ENCODE measurements around the gene IL17B.

Gene IL17B

DNA sequence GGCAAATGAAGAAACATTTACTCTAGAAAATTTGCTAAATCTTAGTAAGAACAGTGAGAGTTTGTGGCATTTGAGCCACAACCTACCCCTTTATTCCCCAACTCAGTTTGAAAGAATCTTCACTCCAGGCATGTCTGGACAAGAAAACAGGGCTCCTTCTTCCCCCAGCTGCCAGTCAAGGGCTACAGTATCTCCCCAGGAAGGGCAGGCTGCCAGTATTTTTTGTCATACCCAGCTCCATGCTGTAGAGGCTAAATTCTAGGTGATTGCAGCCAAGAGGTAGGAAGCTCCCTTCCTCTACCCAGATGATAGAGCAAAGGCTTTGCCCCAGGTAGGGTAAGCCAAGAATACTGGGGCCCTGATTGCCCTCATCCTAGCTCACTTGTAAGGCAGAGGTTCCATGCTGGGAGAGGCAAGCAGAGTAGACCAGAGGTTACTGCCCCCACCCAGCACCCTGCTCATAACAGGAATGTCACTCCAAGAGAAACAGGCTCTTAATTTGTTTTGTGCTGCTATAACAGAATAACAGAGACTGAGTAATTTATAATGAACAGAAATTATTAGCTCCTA lies 53.8 kb downstream of the IL17B start:
- in situ Hi-C loops (cut with HindIII; ENCODE audit: low pct_unique_long_range_greater_than_20kb, low sequenced_read_pairs): no loop called here
- no peak for DNase-seq (ENCODE audit: low read depth in 1 of 2, low spot score in 1 of 2)
- TF ChIP-seq JUND (IDR thresholded peaks at IDR 0.05; ENCODE audit: low read depth): no peak

GRCh38 chr5:149324641-149325040 lies 54.5 kb downstream of the IL17B start:
- no peak for DNase-seq (ENCODE audit: low read depth in 1 of 2, low spot score in 1 of 2)
- no peak for TF ChIP-seq JUND (IDR thresholded peaks at IDR 0.05; ENCODE audit: low read depth)
- in situ Hi-C loops (cut with HindIII; ENCODE audit: low pct_unique_long_range_greater_than_20kb, low sequenced_read_pairs): no loop called here

Data from T47D (cell line).